Tibial nerve (tissue), 4 donors: ENCODE measurements around the gene PLA1A. TPM values are rescaled to one million over a fixed set of nuclear protein-coding genes. Genes with fewer than 3 reads are reported as not detected.

Source experiments
- DNase-seq, 2 donors: peaks; one replicate each; pipeline ENCODE4 v3.0.0-alpha.2; 2019; ENCODE audit warnings: low spot score in 2 of 2
- H3K27ac ChIP-seq, 4 donors: fragments of 200-600 bp; sonication (generic) in 3 of 4; one replicate each; pipeline ENCODE4 v1.5.1; 2017 to 2019; ENCODE audit warnings: mild to moderate bottlenecking in 1 of 4
- H3K27me3 ChIP-seq, 2 donors: fragments of 200-600 bp; sonication (generic) in 1 of 2; one replicate each; pipeline versions ENCODE4 v1.5.1 to v1.6.0; 2017 to 2019
- H3K36me3 ChIP-seq, 3 donors: fragments of 200-600 bp; sonication (generic); one replicate each; pipeline ENCODE4 v1.5.1; 2018 to 2019
- H3K4me1 ChIP-seq, 4 donors: fragments of 200-600 bp; sonication (generic) in 3 of 4; one replicate each; pipeline ENCODE4 v1.5.1; 2017 to 2019
- H3K4me3 ChIP-seq, 4 donors: fragments of 200-600 bp; sonication (generic) in 3 of 4; one replicate each; pipeline ENCODE4 v1.5.1; 2017 to 2019; ENCODE audit warnings: mild to moderate bottlenecking in 1 of 4, moderate library complexity in 1 of 4
- H3K9me3 ChIP-seq, 4 donors: fragments of 200-600 bp; sonication (generic) in 3 of 4; one replicate each; pipeline ENCODE4 v1.5.1; 2017 to 2019
- CTCF ChIP-seq, 5 experiments: fragments of 200-600 bp in 3 of 5; fragments of 450-650 bp in 2 of 5; sonication (generic) in 3 of 5; IDR thresholded peaks; one replicate each; pipeline ENCODE4 v1.5.1; 2016 to 2019; ENCODE audit warnings: antibody characterized with exemption in 5 of 5, mild to moderate bottlenecking in 3 of 5, moderate library complexity in 2 of 5
- EP300 ChIP-seq, 2 donors: sonication (generic); formaldehyde crosslinking; IDR thresholded peaks; one replicate each; pipeline ENCODE4 v1.6.1; 2017; ENCODE audit warnings: antibody characterized with exemption in 2 of 2, mild to moderate bottlenecking in 1 of 2
- POLR2A ChIP-seq, 2 donors: fragments of 450-650 bp; IDR thresholded peaks; one replicate each; pipeline ENCODE4 v1.6.1; 2017; ENCODE audit warnings: antibody characterized with exemption in 2 of 2, mild to moderate bottlenecking in 2 of 2, moderate library complexity in 2 of 2
- WGBS, 2 donors: methylation state at CpG; one replicate each; pipeline ENCODE4 v1.1.5; 2018; 5-methylcytosine and 5-hydroxymethylcytosine counted together
- total RNA-seq, 4 donors: library from RNA; depleted of rRNA; stranded (reverse); fragments of >200 nt; gene quantifications; one replicate each; pipeline ENCODE4 v1.1.0, GENCODE V29; 2016

The PLA1A gene
- total RNA-seq, 4 donors from 2014 or later: 2.5 to 12.0 (median 3.9) TPM; not detected in 1

- 86 to 87% methylated on average over 4 of the region's 4 CpGs for WGBS, 2 donors
- no peak for TF ChIP-seq POLR2A (IDR thresholded peaks at IDR 0.05)
- Histone ChIP-seq H3K36me3 (peaks cover 0 to 28% (median 9%) of the 10 kb centered on the region in 3 donors), H3K27me3 (no peaks in the 10 kb centered on the region), H3K4me3 (no peak overlapping the region), H3K9me3 (no peaks in the 10 kb centered on the region), H3K4me1 (peaks cover 0 to 16% (median 2%) of the 10 kb centered on the region in 4 donors), H3K27ac (peak overlapping the region in 1 of 4 donors; percentile 60)
- no peak for DNase-seq
Observed at GRCh38 chr3:119664850-119665379, 67.2 kb downstream of the PLA1A start.

- Histone ChIP-seq H3K36me3 (peaks cover 0 to 28% (median 9%) of the 10 kb centered on the region in 3 donors), H3K9me3 (no peaks in the 10 kb centered on the region), H3K27me3 (no peaks in the 10 kb centered on the region), H3K27ac (no peak overlapping the region), H3K4me3 (no peak overlapping the region), H3K4me1 (peaks cover 0 to 19% (median under 1%) of the 10 kb centered on the region in 4 donors)
- no peak for DNase-seq
- 84 to 91% methylated on average over 6 of the region's 6 CpGs for WGBS, 2 donors
- TF ChIP-seq EP300 (IDR thresholded peaks at IDR 0.05) (no peak), POLR2A (IDR thresholded peaks at IDR 0.05) (no peak), CTCF (IDR thresholded peaks at IDR 0.05) (no peak)
Observed at GRCh38 chr3:119665954-119666559, 68.4 kb downstream of the PLA1A start.

- 84% methylated on average over 5 of the region's 5 CpGs for WGBS, 2 donors
Observed at GRCh38 chr3:119669906-119670570, 72.4 kb downstream of the PLA1A start.

GRCh38 chr3:119672776-119673175, 75.1 kb downstream of the PLA1A start:
- 85 to 89% methylated on average over 2 of the region's 2 CpGs for WGBS, 2 donors
- no peak for TF ChIP-seq EP300 (IDR thresholded peaks at IDR 0.05)
- no peak for TF ChIP-seq POLR2A (IDR thresholded peaks at IDR 0.05)
- TF ChIP-seq CTCF (IDR thresholded peaks at IDR 0.05): no peak
- H3K36me3 ChIP-seq: peaks cover 0 to 57% (median 13%) of the 10 kb centered on the region in 3 donors
- H3K4me1 ChIP-seq: peaks cover 0 to 33% (median 13%) of the 10 kb centered on the region in 4 donors
- H3K4me3 ChIP-seq: no peak overlapping the region
- no peak overlapping the region for H3K27ac ChIP-seq
- H3K9me3 ChIP-seq: no peaks in the 10 kb centered on the region
- H3K27me3 ChIP-seq: no peaks in the 10 kb centered on the region
- DNase-seq: no peak

More at GRCh38 chr3:119669906-119670570, 72.4 kb downstream of the PLA1A start:
- no peaks in the 10 kb centered on the region for H3K9me3 ChIP-seq
- H3K27me3 ChIP-seq: no peaks in the 10 kb centered on the region
- DNase-seq: no peak
- H3K27ac ChIP-seq: peak overlapping the region in 1 of 4 donors; percentile 48
- H3K4me1 ChIP-seq: peaks cover 0 to 14% (median 1%) of the 10 kb centered on the region in 4 donors
- peaks cover 0 to 67% (median 13%) of the 10 kb centered on the region in 3 donors for H3K36me3 ChIP-seq
- H3K4me3 ChIP-seq: no peak overlapping the region
- no peak for TF ChIP-seq EP300 (IDR thresholded peaks at IDR 0.05)
- no peak for TF ChIP-seq POLR2A (IDR thresholded peaks at IDR 0.05)
- no peak for TF ChIP-seq CTCF (IDR thresholded peaks at IDR 0.05)

- Histone ChIP-seq H3K27me3 (no peaks in the 10 kb centered on the region), H3K4me1 (peaks cover 0 to 38% (median 13%) of the 10 kb centered on the region in 4 donors), H3K27ac (no peak overlapping the region), H3K9me3 (no peaks in the 10 kb centered on the region), H3K4me3 (no peak overlapping the region), H3K36me3 (peaks cover 0 to 46% (median 10%) of the 10 kb centered on the region in 3 donors)
- TF ChIP-seq EP300 (IDR thresholded peaks at IDR 0.05) (no peak), POLR2A (IDR thresholded peaks at IDR 0.05) (no peak), CTCF (IDR thresholded peaks at IDR 0.05) (no peak)
- whole genome bisulfite sequencing, 2 donors: 86 to 95% methylated on average over 10 to 18 of the region's 18 CpGs
- DNase-seq: no peak
Observed at GRCh38 chr3:119673875-119674274, 76.2 kb downstream of the PLA1A start.
